ENCODE data around the gene GAA.

GAA gene

GRCh38 chr17:80095038-80095843 lies 6.1 kb upstream of the GAA start:
- TF ChIP-seq CTCF (IDR thresholded peaks at IDR 0.05; ENCODE audit: unreplicated experiment in 3 of 3) = no peak
- Mint-ChIP-seq H3K36me3 (ENCODE audit: low read depth) (peaks cover 10% of the 10 kb centered on the region), H3K27me3 (ENCODE audit: low read depth) (peaks cover 6% of the 10 kb centered on the region), H3K4me1 (peaks cover 13% of the 10 kb centered on the region), H3K9me3 (no peaks in the 10 kb centered on the region), H3K27ac (no peak overlapping the region), H3K4me3 (no peak overlapping the region)

GRCh38 chr17:80095844-80096475 lies 5.4 kb upstream of the GAA start:
- Mint-ChIP-seq H3K36me3 (ENCODE audit: low read depth) (peaks cover 6% of the 10 kb centered on the region), H3K9me3 (no peaks in the 10 kb centered on the region), H3K4me1 (peaks cover 18% of the 10 kb centered on the region), H3K4me3 (no peak overlapping the region), H3K27me3 (ENCODE audit: low read depth) (peaks cover 6% of the 10 kb centered on the region), H3K27ac (no peak overlapping the region)
- TF ChIP-seq CTCF (IDR thresholded peaks at IDR 0.05; ENCODE audit: unreplicated experiment in 3 of 3) = no peak

- Mint-ChIP-seq H3K4me3 (no peak overlapping the region), H3K36me3 (ENCODE audit: low read depth) (peaks cover 4% of the 10 kb centered on the region), H3K4me1 (peaks cover 19% of the 10 kb centered on the region), H3K9me3 (no peaks in the 10 kb centered on the region), H3K27me3 (ENCODE audit: low read depth) (peaks cover 6% of the 10 kb centered on the region), H3K27ac (no peak overlapping the region)
- no peak for TF ChIP-seq CTCF (IDR thresholded peaks at IDR 0.05; ENCODE audit: unreplicated experiment in 3 of 3)
Observed at GRCh38 chr17:80096561-80097021, 4.8 kb upstream of the GAA start.

GRCh38 chr17:80097127-80097621 lies 4.2 kb upstream of the GAA start:
- peak overlapping the region; percentile 10 to 70 (median 35) for H3K27ac Mint-ChIP-seq

GRCh38 chr17:80097844-80098691 lies 3.3 kb upstream of the GAA start:
- peaks cover 23% of the 10 kb centered on the region for H3K4me1 Mint-ChIP-seq
- peak overlapping the region; percentile 34 to 73 (median 65) for H3K4me3 Mint-ChIP-seq
- TF ChIP-seq CTCF (IDR thresholded peaks at IDR 0.05; ENCODE audit: unreplicated experiment in 3 of 3) = no peak
- H3K27me3 Mint-ChIP-seq (ENCODE audit: low read depth) = peaks cover 6% of the 10 kb centered on the region
- peak overlapping the region; percentile 10 to 70 (median 35) for H3K27ac Mint-ChIP-seq
- H3K9me3 Mint-ChIP-seq = no peaks in the 10 kb centered on the region
- no peaks in the 10 kb centered on the region for H3K36me3 Mint-ChIP-seq (ENCODE audit: low read depth)

More at GRCh38 chr17:80097127-80097621, 4.2 kb upstream of the GAA start:
- Mint-ChIP-seq H3K9me3 (no peaks in the 10 kb centered on the region), H3K4me3 (peak overlapping the region in 2 of 3 experiments; percentile 65 to 73), H3K4me1 (peaks cover 19% of the 10 kb centered on the region), H3K27me3 (ENCODE audit: low read depth) (peaks cover 6% of the 10 kb centered on the region), H3K36me3 (ENCODE audit: low read depth) (peaks cover 3% of the 10 kb centered on the region)
- no peak for TF ChIP-seq CTCF (IDR thresholded peaks at IDR 0.05; ENCODE audit: unreplicated experiment in 3 of 3)
